NK-92 treated with Interleukin-12 subunit alpha and Interleukin-12 subunit beta, amount 100 ng/mL, for 24 hours (cell line): ENCODE measurements around the gene OR7A10.

Experiments
- DNase-seq: peaks from one replicate; lab custom pipeline; 2025; lab: John Stamatoyannopoulos, UW

OR7A10 gene

DNA sequence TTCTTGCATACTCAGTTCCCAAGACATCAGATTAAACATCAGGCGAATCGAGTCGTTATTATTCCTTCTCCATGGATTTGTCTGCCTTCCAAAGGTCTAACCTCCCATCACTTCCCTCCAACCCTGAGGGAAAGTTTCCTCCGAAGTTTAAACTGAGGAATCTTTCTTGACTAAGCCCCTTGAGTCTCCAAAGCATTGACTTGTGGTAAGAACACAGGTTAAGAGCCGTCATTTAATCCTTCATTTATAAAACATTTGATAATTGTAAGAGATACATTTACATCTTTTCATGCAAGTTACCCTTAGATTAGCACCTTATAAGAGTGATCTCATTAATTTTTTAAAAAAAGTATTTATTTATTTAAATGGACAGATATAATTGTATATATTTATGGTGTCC is at the start of gene OR7A10:
TSS of gene OR7A10 (minus strand) at position 101 of the 400 bp plus-strand sequence. CDS start 7,045 bp downstream, outside the sequence.
- DNase-seq = no peak

- no peak for DNase-seq
These were observed 42.1 kb upstream of the OR7A10 start for GRCh38 chr19:14890643-14891379.

- DNase-seq = no peak
These were observed 41.4 kb upstream of the OR7A10 start for GRCh38 chr19:14889994-14890642.

DNA sequence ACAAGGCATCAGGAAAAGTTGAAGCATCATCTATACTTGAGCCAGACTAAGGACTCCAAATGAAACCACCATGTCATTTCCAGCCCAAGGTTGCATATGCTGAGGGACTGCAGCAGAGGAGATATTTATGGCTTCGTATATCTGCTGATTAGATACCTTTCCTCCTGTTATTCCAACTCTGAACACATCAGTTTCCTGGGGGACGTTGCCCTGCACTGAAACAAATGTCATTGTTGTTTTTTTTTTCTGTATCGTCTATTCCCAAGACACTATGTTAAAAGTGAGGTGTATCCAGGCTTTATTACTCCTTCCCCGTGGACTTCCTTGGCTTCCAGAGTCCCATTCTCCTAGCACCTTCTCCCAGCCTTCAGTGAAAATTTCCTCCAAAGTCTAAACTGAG is 37.3 kb upstream of the OR7A10 start, which contains the start of gene OR7A17:
TSS of gene OR7A17 (minus strand) at position 101 of the 400 bp plus-strand sequence. CDS start 4,777 bp downstream, outside the sequence.
- no peak for DNase-seq

- no peak for DNase-seq
These were observed 23.0 kb upstream of the OR7A10 start for GRCh38 chr19:14871619-14872230.

DNA sequence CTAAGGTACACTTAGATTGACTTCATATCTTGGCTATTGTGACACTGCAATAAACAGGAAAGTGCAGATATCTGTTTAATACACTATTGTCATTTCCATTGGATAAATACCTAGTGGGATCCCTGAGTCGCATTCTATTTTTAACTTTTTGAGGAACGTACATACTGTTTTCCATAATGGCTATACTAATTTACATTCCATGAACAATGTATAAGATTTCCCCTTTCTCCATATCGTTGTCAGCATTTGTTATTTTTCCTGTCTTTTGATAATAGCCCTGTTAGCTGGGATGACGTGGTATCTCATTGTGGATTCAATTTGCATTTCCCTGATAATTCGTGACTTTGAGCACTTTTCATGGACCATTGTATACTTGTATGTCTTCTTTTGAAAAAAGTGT is 19.8 kb upstream of the OR7A10 start:
- no peak for DNase-seq

- no peak for DNase-seq
These were observed 5.1 kb downstream of the OR7A10 start for GRCh38 chr19:14843578-14843977.

GRCh38 chr19:14843169-14843568 is 5.6 kb downstream of the OR7A10 start:
- DNase-seq = no peak

GRCh38 chr19:14840206-14840605 is 8.5 kb downstream of the OR7A10 start:
- DNase-seq = no peak

DNA sequence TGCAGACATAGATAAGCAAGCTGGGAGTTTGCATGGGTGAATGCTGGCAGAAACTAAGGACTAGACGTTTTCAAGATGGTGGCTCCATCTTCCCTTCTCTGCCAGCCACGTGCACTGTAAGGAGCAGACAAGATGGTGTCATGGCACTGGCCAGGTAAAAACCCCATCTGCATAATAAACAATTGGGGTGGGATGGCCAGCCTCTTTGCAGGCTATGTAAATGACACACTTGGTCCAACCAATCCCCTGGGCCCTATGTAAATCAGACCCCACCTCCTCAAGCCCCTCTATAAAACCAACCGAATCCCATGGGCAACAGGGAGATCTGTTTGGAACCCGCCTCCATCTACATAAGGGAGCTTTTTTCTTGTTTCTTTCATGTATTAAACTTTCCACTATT is 11.3 kb downstream of the OR7A10 start:
- DNase-seq = no peak

- DNase-seq = no peak
These were observed 13.7 kb downstream of the OR7A10 start, which contains the start of the genes OR7A5 and OR7C1 for GRCh38 chr19:14835011-14835410. OR7A5 (minus strand) TSS chr19:14835185; CDS start chr19:14828241, 6,944 bp downstream. OR7C1 (minus strand) TSS chr19:14835185; CDS start chr19:14800136, 35,049 bp downstream.

- no peak for DNase-seq
These were observed 18.0 kb downstream of the OR7A10 start for GRCh38 chr19:14830702-14831101.

GRCh38 chr19:14826006-14826405 is 22.7 kb downstream of the OR7A10 start:
- DNase-seq = no peak

- DNase-seq = no peak
These were observed 26.8 kb downstream of the OR7A10 start for GRCh38 chr19:14821937-14822336.

DNA sequence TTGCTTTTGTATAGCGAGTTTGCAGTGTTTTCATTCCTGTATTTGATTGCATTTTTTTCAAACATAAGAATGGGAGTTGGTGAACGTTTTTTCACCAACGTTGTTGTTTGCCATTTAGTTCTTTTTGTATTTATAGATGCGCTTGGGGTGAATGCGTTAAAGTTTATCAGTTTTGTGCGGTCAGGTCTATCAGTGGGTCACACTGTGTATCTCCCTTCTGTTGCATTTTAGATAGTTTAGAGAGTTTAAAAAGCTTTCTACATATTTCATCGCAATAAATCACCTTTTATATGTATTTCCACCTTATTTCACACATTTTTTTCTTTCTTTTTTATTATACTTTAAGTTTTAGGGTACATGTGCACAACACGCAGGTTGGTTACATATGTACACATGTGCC is 30.1 kb downstream of the OR7A10 start:
- no peak for DNase-seq

DNA sequence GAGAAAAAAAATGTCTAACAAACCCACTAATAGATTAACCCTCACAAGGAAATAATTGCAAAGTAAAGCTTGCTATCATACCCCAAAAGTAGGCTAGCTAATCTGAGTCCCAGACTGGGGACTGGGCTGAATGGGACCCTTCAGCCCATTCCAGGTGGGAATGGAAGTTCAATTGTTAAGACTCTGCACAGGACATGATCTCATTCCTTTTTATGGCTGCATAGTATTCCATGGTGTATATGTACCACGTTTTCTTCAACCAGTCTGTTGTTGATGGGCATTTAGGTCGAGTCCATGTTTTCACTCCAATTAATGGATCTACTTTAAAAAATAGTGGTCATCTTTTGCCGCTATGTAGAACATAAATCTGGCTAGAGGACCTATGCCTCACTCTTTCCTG is 31.7 kb downstream of the OR7A10 start:
- no peak for DNase-seq

DNA sequence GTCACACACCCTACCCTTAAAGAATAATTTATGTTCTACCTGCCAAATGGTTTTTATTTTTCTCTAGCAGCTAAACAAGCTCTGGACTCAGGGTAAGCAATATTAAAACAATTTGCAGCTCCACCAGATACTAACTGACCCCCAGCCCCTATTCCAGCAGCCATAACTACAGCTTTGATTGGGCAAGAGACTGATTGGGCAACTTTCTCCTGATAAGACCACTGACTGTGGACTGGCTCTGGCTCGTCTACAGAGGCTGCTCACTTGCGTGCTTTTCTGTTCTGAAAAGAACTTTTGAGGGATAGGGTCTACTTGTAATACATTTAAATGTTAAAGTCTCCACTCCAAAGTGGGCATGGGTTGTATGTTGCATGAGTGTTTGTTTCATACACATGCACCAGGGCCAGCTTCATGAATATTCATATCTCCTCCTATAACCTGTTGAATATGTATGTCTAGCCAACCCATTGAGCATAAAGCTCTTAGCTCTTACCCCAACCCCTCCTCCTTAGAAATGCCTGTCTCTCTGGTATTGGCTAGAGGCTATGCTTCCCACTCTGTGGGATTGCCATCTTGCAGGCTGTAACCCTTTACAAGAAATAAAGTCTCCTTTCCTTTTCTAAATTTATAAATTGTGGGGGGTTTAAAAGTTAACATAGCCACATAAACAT is 33.6 kb downstream of the OR7A10 start:
- DNase-seq = no peak

GRCh38 chr19:14809272-14810057 is 39.3 kb downstream of the OR7A10 start:
- no peak for DNase-seq

GRCh38 chr19:14804765-14805164 is 44.0 kb downstream of the OR7A10 start:
- no peak for DNase-seq

GRCh38 chr19:14798760-14799159 is 50.0 kb downstream of the OR7A10 start:
- DNase-seq = no peak

- DNase-seq = no peak
These were observed 52.7 kb downstream of the OR7A10 start for GRCh38 chr19:14796021-14796420.
